ENCODE results near the gene KRT72. TPM values are rescaled to one million over a fixed set of nuclear protein-coding genes. Genes with fewer than 3 reads are reported as not detected.

The KRT72 gene
- total and polyA plus RNA-seq, 4 experiments from 2014 or later: 7.7 to 8.4 TPM; not detected in 2

DNA sequence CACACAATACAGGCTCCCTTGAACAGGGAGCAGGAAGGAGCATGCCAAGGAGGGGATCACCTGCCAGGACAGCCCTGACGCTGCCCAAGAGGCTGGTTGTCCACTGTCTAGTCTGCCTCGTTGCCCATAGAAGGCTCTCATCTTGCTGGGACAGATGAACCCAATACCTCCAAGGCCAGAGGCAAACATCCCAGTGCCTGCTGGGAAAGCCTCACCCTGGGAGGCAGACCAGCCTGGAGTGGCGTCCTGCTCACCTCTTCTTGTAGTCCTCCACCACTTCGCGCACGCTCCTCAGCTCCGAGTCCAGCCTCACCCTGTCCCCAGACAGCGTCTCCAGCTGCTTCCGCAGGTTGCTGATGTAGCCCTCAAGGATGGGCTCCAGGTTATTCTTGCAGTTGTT is 14.6 kb upstream of the KRT72 start:
- Histone ChIP-seq H3K9me3 (ENCODE audit: control insufficient read depth in 1 of 2, low read length in 2 of 2) (no peaks in the 10 kb centered on the region), H3K4me3 (ENCODE audit: low read length in 2 of 2) (no peak overlapping the region), H3K36me3 (ENCODE audit: insufficient read depth, low read length) (no peaks in the 10 kb centered on the region), H3K27ac (ENCODE audit: low read depth, low read length) (no peak overlapping the region), H3K27me3 (ENCODE audit: insufficient read depth, low read length) (no peaks in the 10 kb centered on the region), H3K4me1 (ENCODE audit: insufficient read depth, low read length) (peaks cover 48% of the 10 kb centered on the region)
- Mint-ChIP-seq H3K9me3 (peaks cover 0 to 1% (median 0%) of the 10 kb centered on the region in 8 donors), H3K4me1 (peaks cover 15 to 68% (median 41%) of the 10 kb centered on the region in 4 donors), H3K36me3 (no peaks in the 10 kb centered on the region), H3K27ac (peak overlapping the region; percentile 54 to 96 (median 87)), H3K4me3 (peak overlapping the region in 5 of 8 donors; percentile 32 to 62 (median 52)), H3K27me3 (peaks cover 2 to 11% of the 10 kb centered on the region in 2 donors)
- DNase-seq: no peak
- ChIA-PET CTCF (ENCODE audit: partially characterized antibody) (interaction anchor here (6.7 kb wide), 1 partner anchor 30 kb away, joined by 61 read pairs; no protein-coding TSS in a partner anchor), POLR2A (ENCODE audit: partially characterized antibody) (interaction anchor here (1.5 to 2.0 kb wide), 3 partner anchors 18 to 30 kb away, joined by 3 to 8 read pairs (median 4); no protein-coding TSS in a partner anchor)
- intact Hi-C loops (cut with micrococcal nuclease): no loop called here

DNA sequence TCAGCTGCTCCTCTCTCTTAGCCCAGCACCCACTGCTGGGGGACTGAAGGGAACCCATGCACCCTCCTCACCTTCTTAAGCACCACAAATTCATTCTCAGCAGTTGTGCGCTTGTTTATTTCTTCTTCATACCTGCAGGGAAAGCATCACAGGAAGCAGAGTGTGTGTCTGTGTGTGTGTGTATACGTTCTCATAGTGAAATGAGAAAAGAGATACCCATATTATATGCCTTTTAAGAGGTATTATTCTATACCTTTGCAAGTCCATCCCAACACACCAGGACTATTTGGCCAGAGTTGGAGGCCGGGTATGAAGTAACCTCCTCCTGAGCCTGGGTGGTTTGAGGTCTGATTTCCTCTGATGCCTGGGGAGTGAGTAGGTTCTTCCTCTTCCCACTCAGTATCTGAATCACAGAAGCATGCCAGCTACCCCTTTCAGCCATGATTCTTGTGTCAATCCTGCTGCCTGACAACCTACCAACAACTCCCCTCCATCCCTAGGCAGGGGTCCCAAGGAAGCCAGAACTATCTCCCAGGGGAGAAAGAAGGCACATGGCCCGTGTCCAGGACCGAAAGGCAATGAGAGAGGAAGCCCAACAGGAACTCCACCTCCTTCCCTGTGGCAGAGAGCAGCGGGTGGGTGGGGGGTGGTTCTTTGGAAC is 14.1 kb upstream of the KRT72 start:
- Mint-ChIP-seq H3K4me1 (peaks cover 15 to 70% (median 44%) of the 10 kb centered on the region in 4 donors), H3K4me3 (peak overlapping the region in 7 of 8 donors; percentile 2 to 56 (median 21)), H3K9me3 (no peaks in the 10 kb centered on the region), H3K27me3 (peaks cover 2 to 11% of the 10 kb centered on the region in 2 donors), H3K27ac (peak overlapping the region; percentile 49 to 96 (median 83)), H3K36me3 (no peaks in the 10 kb centered on the region)
- no peaks in the 10 kb centered on the region for H3K27me3 ChIP-seq (ENCODE audit: insufficient read depth, low read length)
- DNase-seq: peak in 2 of 5 donors; percentile 12 to 26
- intact Hi-C loops (cut with micrococcal nuclease): no loop called here
- no peaks in the 10 kb centered on the region for H3K9me3 ChIP-seq (ENCODE audit: control insufficient read depth in 1 of 2, low read length in 2 of 2)
- CTCF ChIA-PET (ENCODE audit: partially characterized antibody): interaction anchor here (6.7 kb wide), 1 partner anchor 29 kb away, joined by 61 read pairs; no protein-coding TSS in a partner anchor
- H3K4me1 ChIP-seq (ENCODE audit: insufficient read depth, low read length): peaks cover 53% of the 10 kb centered on the region
- no peaks in the 10 kb centered on the region for H3K36me3 ChIP-seq (ENCODE audit: insufficient read depth, low read length)
- POLR2A ChIA-PET (ENCODE audit: partially characterized antibody): interaction anchor here (1.5 to 1.6 kb wide), 2 partner anchors 28 to 30 kb away, joined by 3 to 8 read pairs; no protein-coding TSS in a partner anchor
- no peak overlapping the region for H3K27ac ChIP-seq (ENCODE audit: low read depth, low read length)
- no peak overlapping the region for H3K4me3 ChIP-seq (ENCODE audit: low read length in 2 of 2)

DNA sequence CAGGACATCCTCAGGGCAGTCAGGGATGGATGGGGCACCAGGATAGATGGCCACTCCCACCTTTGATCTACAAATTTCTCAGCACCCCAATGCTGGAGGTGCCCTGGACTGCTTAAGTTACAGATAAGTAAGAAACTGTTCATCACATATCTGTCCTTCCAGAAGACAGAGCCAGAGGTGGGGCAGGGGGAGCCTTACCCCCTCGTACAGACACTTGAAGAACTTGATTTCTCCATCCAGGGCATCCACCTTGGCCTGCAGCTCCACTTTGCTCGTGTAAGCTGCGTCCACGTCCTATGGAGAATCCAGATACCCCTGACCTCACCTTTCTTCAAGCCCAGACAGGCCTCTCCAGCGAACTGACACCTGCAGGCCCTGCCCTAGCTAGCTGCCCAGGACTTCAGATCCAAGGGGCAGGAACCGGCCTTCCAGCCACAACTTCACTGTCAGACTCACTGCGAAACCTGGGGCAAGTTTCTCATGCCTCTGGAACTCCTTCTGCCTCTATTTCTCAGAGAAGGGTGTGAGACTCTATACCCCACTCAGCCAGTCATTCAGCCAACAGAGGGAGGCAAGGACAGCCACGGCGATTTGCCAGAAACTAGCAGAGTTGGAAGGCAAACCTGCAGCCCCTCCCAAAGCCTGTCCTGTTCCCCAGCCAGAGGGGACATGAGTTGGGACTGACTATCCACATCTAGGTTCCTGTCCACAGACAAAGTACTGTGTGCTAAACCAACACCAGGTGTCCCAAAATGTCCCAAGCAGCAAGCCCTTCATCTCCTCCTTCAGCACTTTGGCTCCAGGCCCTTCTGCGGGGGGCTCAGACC is 13.3 kb upstream of the KRT72 start:
- no peaks in the 10 kb centered on the region for H3K9me3 ChIP-seq (ENCODE audit: control insufficient read depth in 1 of 2, low read length in 2 of 2)
- POLR2A ChIA-PET (ENCODE audit: partially characterized antibody): interaction anchor here (1.5 to 1.6 kb wide), 2 partner anchors 28 to 31 kb away, joined by 3 to 8 read pairs; no protein-coding TSS in a partner anchor
- CTCF ChIA-PET (ENCODE audit: partially characterized antibody): interaction anchor here (6.7 kb wide), 1 partner anchor 29 kb away, joined by 61 read pairs; no protein-coding TSS in a partner anchor
- Mint-ChIP-seq H3K4me1 (peaks cover 19 to 77% (median 49%) of the 10 kb centered on the region in 4 donors), H3K4me3 (peak overlapping the region in 6 of 8 donors; percentile 4 to 56 (median 34)), H3K9me3 (no peaks in the 10 kb centered on the region), H3K27me3 (peaks cover 4 to 11% of the 10 kb centered on the region in 2 donors), H3K36me3 (no peaks in the 10 kb centered on the region), H3K27ac (peak overlapping the region; percentile 42 to 96 (median 80))
- H3K36me3 ChIP-seq (ENCODE audit: insufficient read depth, low read length): no peaks in the 10 kb centered on the region
- H3K4me3 ChIP-seq (ENCODE audit: low read length in 2 of 2): no peak overlapping the region
- no peak overlapping the region for H3K27ac ChIP-seq (ENCODE audit: low read depth, low read length)
- no peaks in the 10 kb centered on the region for H3K27me3 ChIP-seq (ENCODE audit: insufficient read depth, low read length)
- no peak for DNase-seq
- peaks cover 59% of the 10 kb centered on the region for H3K4me1 ChIP-seq (ENCODE audit: insufficient read depth, low read length)
- intact Hi-C loops (cut with micrococcal nuclease): no loop called here

GRCh38 chr12:52613384-52614030 is 12.2 kb upstream of the KRT72 start:
- Mint-ChIP-seq H3K4me1 (peaks cover 21 to 88% (median 59%) of the 10 kb centered on the region in 4 donors), H3K4me3 (peak overlapping the region in 1 of 8 donors; percentile 20), H3K36me3 (no peaks in the 10 kb centered on the region), H3K9me3 (no peaks in the 10 kb centered on the region), H3K27me3 (peaks cover 2 to 9% of the 10 kb centered on the region in 2 donors), H3K27ac (peak overlapping the region in 6 of 7 donors; percentile 74 to 92 (median 88))
- Histone ChIP-seq H3K36me3 (ENCODE audit: insufficient read depth, low read length) (no peaks in the 10 kb centered on the region), H3K4me1 (ENCODE audit: insufficient read depth, low read length) (peaks cover 70% of the 10 kb centered on the region), H3K27me3 (ENCODE audit: insufficient read depth, low read length) (no peaks in the 10 kb centered on the region), H3K27ac (ENCODE audit: low read depth, low read length) (no peak overlapping the region), H3K4me3 (ENCODE audit: low read length in 2 of 2) (no peak overlapping the region), H3K9me3 (ENCODE audit: control insufficient read depth in 1 of 2, low read length in 2 of 2) (no peaks in the 10 kb centered on the region)
- ChIA-PET CTCF (ENCODE audit: partially characterized antibody) (interaction anchor here (6.7 kb wide), 1 partner anchor 28 kb away, joined by 61 read pairs; no protein-coding TSS in a partner anchor), POLR2A (ENCODE audit: partially characterized antibody) (interaction anchor here (1.1 kb wide), 1 partner anchor 17 kb away, joined by 3 read pairs; no protein-coding TSS in a partner anchor)
- DNase-seq: no peak
- intact Hi-C loops (cut with micrococcal nuclease): no loop called here

DNA sequence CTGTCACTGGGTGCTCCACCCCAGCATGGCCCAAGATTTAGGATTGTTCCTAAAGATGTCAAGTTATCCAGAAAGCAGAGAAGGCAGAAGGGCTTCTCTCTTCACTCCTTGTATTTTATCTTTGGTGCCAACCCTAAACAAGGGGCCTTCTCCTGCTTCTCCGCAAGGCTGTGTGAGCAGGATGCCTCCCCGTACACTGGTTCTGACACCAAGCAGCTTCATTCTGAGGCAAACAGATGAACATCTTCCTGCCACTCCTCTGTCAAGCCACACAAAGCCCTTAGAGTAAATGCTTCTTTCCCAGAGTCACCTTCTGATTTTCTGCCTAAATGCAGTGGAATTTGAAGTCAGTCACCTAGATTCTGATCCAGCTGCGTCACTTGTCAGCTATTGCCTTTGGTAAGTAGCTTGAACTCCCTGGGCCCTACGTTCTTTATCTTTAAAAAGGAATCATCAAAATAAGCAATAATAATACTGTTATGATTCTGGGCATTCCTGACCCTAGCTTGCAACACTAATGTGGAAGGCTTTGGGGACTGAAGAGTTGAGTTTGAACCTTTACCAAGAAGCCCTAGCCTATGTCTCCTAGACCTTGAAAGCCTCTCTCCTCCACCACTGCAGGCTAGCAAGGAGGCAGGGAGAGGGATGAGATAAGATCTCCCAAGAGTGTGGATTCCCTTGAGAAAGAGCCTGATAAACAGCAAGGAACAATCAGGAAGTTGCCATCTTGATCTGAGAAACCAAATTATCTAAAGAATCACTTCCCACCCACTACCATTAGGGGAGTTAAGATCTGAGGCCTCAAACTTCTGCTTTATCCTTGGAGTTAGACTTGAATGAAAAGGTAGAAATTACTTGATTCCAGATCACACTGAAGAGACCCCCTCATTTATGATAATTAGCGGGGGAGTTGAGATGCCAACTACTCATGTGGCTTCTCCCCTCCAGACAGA is 11.4 kb upstream of the KRT72 start:
- Mint-ChIP-seq H3K27me3 (peaks cover 2 to 9% of the 10 kb centered on the region in 2 donors), H3K4me3 (peak overlapping the region in 6 of 8 donors; percentile 20 to 68 (median 38)), H3K27ac (peak overlapping the region; percentile 66 to 92 (median 86)), H3K36me3 (no peaks in the 10 kb centered on the region), H3K4me1 (peaks cover 22 to 96% (median 65%) of the 10 kb centered on the region in 4 donors), H3K9me3 (no peaks in the 10 kb centered on the region)
- DNase-seq: no peak
- no peak overlapping the region for H3K4me3 ChIP-seq (ENCODE audit: low read length in 2 of 2)
- CTCF ChIA-PET (ENCODE audit: partially characterized antibody): interaction anchor here (0.6 to 6.7 kb wide), 3 partner anchors 20 to 68 kb away, joined by 3 to 61 read pairs (median 3); partner anchors contain the start of gene KRT1
- intact Hi-C loops (cut with micrococcal nuclease): no loop called here
- no peaks in the 10 kb centered on the region for H3K36me3 ChIP-seq (ENCODE audit: insufficient read depth, low read length)
- no peaks in the 10 kb centered on the region for H3K27me3 ChIP-seq (ENCODE audit: insufficient read depth, low read length)
- no peaks in the 10 kb centered on the region for H3K9me3 ChIP-seq (ENCODE audit: control insufficient read depth in 1 of 2, low read length in 2 of 2)
- no peak overlapping the region for H3K27ac ChIP-seq (ENCODE audit: low read depth, low read length)
- peaks cover 77% of the 10 kb centered on the region for H3K4me1 ChIP-seq (ENCODE audit: insufficient read depth, low read length)
- POLR2A ChIA-PET (ENCODE audit: partially characterized antibody): interaction anchor here (0.8 to 5.3 kb wide), 4 partner anchors 18 to 29 kb away, joined by 3 to 54 read pairs (median 3); no protein-coding TSS in a partner anchor

DNA sequence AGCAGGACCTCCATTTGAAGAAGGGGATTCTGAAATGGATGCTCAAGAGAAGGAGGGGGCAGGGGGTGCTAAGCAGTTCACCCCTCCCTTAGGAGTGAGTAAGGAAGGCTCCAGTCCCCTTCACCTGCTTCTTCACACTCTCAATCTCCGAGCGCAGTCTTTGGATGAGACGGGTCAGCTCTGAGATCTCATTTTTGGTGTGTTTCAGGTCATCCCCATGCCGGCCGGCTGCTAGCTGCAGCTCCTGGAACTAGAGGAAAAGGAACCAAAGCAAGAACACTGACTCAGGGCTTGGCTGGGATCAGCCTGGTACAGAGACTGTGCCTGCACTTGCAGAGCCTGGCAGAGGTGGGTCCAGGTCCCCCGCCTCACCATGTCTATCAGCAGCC is 9.8 kb upstream of the KRT72 start:
- Histone ChIP-seq H3K27ac (ENCODE audit: low read depth, low read length) (no peak overlapping the region), H3K9me3 (ENCODE audit: control insufficient read depth in 1 of 2, low read length in 2 of 2) (no peaks in the 10 kb centered on the region), H3K27me3 (ENCODE audit: insufficient read depth, low read length) (no peaks in the 10 kb centered on the region), H3K4me1 (ENCODE audit: insufficient read depth, low read length) (peaks cover 78% of the 10 kb centered on the region), H3K4me3 (ENCODE audit: low read length in 2 of 2) (no peak overlapping the region), H3K36me3 (ENCODE audit: insufficient read depth, low read length) (no peaks in the 10 kb centered on the region)
- peaks cover 22 to 96% (median 67%) of the 10 kb centered on the region in 4 donors for H3K4me1 Mint-ChIP-seq
- peak overlapping the region in 6 of 8 donors; percentile 55 to 76 (median 70) for H3K4me3 Mint-ChIP-seq
- ChIA-PET CTCF (ENCODE audit: partially characterized antibody) (interaction anchor here (0.8 to 6.7 kb wide), 7 partner anchors 22 to 268 kb away, joined by 3 to 61 read pairs (median 5); no protein-coding TSS in a partner anchor), POLR2A (ENCODE audit: partially characterized antibody) (interaction anchor here (0.9 to 5.3 kb wide), 9 partner anchors 8 to 263 kb away, joined by 3 to 54 read pairs (median 6); no protein-coding TSS in a partner anchor)
- no peaks in the 10 kb centered on the region for H3K36me3 Mint-ChIP-seq
- H3K9me3 Mint-ChIP-seq: no peaks in the 10 kb centered on the region
- DNase-seq: no peak
- intact Hi-C loops (cut with micrococcal nuclease): no loop called here
- H3K27me3 Mint-ChIP-seq: peaks cover 2 to 6% of the 10 kb centered on the region in 2 donors
- H3K27ac Mint-ChIP-seq: peak overlapping the region in 6 of 7 donors; percentile 73 to 92 (median 82)
